Mononuclear cell (primary cell): Measurements from ENCODE around the gene KCNJ11. TPM values are rescaled to one million over a fixed set of nuclear protein-coding genes. Genes with fewer than 3 reads are reported as not detected.

ENCODE experiments used
- H3K27me3 ChIP-seq: 2 replicates; pipeline ENCODE4 v1.6.0; 2011; ENCODE audit warnings: low read length, control low read depth; ENCODE audit not compliant: insufficient read depth
- H3K4me1 ChIP-seq: 2 replicates; pipeline ENCODE4 v1.5.1; 2011; ENCODE audit warnings: mild to moderate bottlenecking, low read length, control low read depth; ENCODE audit not compliant: insufficient read depth
- H3K4me3 ChIP-seq: 2 replicates; pipeline ENCODE4 v1.5.1; 2011; ENCODE audit warnings: mild to moderate bottlenecking, low read length, moderate library complexity
- H3K9me3 ChIP-seq: 2 replicates; pipeline ENCODE4 v1.5.1; 2011; ENCODE audit warnings: low read depth, mild to moderate bottlenecking, control low read depth, low read length
- total RNA-seq: library from RNA; depleted of rRNA; stranded (reverse); fragments of >200 nt; gene quantifications from one replicate; pipeline ENCODE4 v1.2.3, GENCODE V29; 2012

The KCNJ11 gene
- total RNA-seq, 1 donor = 0.10 TPM

DNA sequence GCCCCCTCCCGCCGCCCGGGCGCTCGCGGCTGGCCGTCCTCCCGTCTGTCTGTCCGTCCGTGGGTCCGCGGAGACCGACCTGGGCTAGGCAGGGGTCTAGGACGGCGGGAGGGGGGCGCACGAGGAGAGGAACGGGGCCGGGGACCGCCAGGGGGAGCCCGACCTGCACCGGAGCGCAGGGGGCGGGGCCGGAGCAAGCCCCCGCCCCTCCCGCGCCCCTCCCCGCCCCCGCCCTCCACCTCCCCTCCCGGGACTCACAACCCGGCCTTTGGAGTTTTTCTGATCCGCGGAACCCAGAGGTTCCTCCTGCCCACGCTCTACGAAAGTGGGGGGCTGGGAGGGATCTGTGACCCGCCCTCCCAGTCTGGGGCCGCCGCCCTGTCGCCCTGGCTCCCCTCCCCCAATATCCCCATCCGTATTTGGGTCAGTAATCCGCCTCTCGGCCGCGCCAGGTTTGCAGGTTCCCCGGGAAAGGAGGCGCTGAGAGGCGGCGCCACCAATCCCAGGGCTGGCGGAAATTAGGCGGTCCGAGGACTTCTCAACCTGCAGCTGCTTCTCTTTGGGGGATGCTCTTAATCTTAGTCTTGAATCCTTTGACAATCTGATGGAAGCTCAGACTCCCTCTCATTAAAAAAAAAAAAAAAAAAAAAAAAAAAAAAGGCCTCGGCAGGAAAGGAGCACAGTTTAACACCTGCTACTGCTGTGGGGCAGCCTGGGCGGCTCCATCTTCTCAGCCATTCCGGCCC lies 925 bp upstream of the KCNJ11 start:
- H3K4me3 ChIP-seq = peak overlapping the region; percentile 31
- H3K4me1 ChIP-seq = peaks cover 6% of the 10 kb centered on the region
- no peaks in the 10 kb centered on the region for H3K9me3 ChIP-seq
- peaks cover 2% of the 10 kb centered on the region for H3K27me3 ChIP-seq

- Histone ChIP-seq H3K4me3 (no peak overlapping the region), H3K4me1 (peaks cover 6% of the 10 kb centered on the region), H3K27me3 (peaks cover 2% of the 10 kb centered on the region), H3K9me3 (no peaks in the 10 kb centered on the region)
Measured at GRCh38 chr11:17387811-17388210, 648 bp downstream of the KCNJ11 start.

DNA sequence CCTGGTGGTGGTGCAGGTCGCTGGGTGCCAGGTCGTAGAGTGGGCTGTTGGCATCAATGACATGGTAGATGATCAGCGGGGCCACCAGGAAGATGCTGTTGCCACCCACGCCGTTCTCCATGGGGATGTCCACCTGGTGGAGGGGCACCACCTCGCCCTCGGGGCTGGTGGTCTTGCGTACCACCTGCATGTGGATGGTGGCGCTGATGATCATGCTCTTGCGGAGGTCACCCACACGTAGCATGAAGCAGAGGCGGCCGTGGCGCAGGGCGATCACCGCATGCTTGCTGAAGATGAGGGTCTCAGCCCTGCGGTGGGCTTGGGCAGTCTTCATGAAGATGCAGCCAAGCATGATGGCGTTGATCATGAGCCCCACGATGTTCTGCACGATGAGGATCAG lies 1.2 kb downstream of the KCNJ11 start:
- H3K27me3 ChIP-seq = peaks cover 2% of the 10 kb centered on the region
- no peak overlapping the region for H3K4me3 ChIP-seq
- peaks cover 6% of the 10 kb centered on the region for H3K4me1 ChIP-seq
- no peaks in the 10 kb centered on the region for H3K9me3 ChIP-seq

DNA sequence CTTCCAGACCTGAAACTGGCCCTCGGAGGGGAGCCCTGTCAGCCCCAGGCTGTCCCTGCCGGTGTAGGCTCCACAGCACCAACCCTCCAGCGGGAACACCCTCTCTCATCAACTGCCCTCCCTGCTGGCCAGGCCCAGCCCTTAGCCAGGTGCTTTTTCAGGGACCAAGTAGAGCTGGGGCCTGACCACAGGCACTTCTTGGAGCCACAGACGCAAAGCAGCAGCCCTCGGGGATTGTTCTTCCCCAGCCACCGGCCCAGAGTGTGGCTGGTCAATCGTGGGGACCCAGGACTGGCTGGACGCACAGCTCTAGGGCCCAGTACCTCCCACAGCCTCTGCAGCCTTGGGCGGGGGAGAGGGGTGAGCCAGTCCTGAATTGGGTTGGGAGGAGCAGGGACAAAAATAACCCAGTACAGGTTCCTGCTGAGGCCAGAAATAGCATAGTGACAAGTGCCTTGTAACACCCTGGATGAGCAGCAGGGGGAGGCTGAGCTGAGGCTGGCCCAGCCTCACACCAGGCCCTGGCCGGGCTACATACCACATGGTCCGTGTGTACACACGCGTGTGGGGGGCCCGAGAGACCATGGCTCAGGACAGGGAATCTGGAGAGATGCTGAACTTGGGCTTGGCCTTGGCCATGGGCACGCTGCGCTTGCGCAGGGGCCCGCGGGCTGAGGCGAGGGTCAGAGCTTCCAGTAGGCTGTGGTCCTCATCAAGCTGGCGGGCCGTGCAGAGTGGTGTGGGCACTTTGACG lies 2.0 kb downstream of the KCNJ11 start:
- no peak overlapping the region for H3K4me3 ChIP-seq
- H3K4me1 ChIP-seq = peaks cover 6% of the 10 kb centered on the region
- no peaks in the 10 kb centered on the region for H3K9me3 ChIP-seq
- peaks cover 2% of the 10 kb centered on the region for H3K27me3 ChIP-seq

DNA sequence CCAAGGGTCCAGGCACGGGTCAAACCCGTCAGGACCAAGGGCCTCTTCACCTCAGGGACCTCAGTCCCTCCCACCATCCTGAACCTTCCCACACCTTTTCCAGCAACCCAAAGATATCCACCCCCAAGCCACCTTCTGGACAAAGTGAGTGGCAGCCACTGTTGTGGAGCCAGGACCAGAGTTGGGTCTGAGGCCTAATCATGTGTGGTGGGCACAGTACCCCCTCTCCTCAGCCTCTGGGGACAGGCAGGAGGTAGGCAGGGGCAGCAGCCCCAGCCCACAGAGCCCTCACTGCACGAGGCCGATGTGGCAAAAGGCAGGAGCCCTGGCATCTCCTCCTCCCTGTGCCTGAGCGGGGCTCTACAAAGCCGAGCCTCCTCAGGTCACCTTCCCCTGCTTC lies 2.5 kb downstream of the KCNJ11 start:
- H3K4me3 ChIP-seq = no peak overlapping the region
- H3K27me3 ChIP-seq = peaks cover 2% of the 10 kb centered on the region
- H3K9me3 ChIP-seq = no peaks in the 10 kb centered on the region
- H3K4me1 ChIP-seq = peaks cover 6% of the 10 kb centered on the region

- H3K27me3 ChIP-seq = peaks cover 2% of the 10 kb centered on the region
- peaks cover 6% of the 10 kb centered on the region for H3K4me1 ChIP-seq
- H3K4me3 ChIP-seq = no peak overlapping the region
- no peaks in the 10 kb centered on the region for H3K9me3 ChIP-seq
Measured at GRCh38 chr11:17385492-17385891, 3.0 kb downstream of the KCNJ11 start.

DNA sequence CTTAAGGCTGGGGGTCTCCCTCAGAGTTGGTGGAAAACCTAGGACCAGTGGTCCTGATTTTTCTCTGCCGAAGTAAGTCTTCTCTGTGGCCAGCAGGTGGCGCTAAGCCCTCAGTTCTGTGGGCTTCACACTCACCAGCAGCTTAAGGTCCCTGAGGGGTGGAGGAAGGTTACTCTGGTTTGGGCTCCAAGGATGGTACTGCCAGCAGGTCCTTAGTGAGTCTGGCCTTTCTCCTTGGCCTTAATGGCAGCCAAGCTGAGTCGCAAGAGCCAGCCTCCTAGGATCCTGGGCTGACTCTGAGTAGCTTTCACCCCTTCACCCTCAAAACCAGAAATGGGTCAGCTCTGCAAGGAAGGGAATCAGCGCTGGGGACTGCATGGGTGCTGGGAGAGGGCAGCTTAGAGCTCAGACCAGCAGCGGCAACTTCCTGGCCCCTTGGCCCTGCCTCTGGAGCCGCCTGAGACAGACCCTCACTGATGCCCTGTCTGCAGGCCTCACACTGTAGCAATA lies 4.4 kb downstream of the KCNJ11 start:
- H3K4me3 ChIP-seq = no peak overlapping the region
- H3K27me3 ChIP-seq = no peaks in the 10 kb centered on the region
- no peaks in the 10 kb centered on the region for H3K9me3 ChIP-seq
- no peaks in the 10 kb centered on the region for H3K4me1 ChIP-seq

GRCh38 chr11:17383461-17383860 lies 5.0 kb downstream of the KCNJ11 start:
- Histone ChIP-seq H3K9me3 (no peaks in the 10 kb centered on the region), H3K27me3 (no peaks in the 10 kb centered on the region), H3K4me1 (no peaks in the 10 kb centered on the region), H3K4me3 (no peak overlapping the region)

GRCh38 chr11:17382046-17382728 lies 6.3 kb downstream of the KCNJ11 start:
- no peaks in the 10 kb centered on the region for H3K9me3 ChIP-seq
- no peaks in the 10 kb centered on the region for H3K27me3 ChIP-seq
- no peak overlapping the region for H3K4me3 ChIP-seq
- H3K4me1 ChIP-seq = no peaks in the 10 kb centered on the region

GRCh38 chr11:17381156-17381555 lies 7.3 kb downstream of the KCNJ11 start:
- Histone ChIP-seq H3K9me3 (no peaks in the 10 kb centered on the region), H3K4me1 (no peaks in the 10 kb centered on the region), H3K27me3 (no peaks in the 10 kb centered on the region), H3K4me3 (no peak overlapping the region)

DNA sequence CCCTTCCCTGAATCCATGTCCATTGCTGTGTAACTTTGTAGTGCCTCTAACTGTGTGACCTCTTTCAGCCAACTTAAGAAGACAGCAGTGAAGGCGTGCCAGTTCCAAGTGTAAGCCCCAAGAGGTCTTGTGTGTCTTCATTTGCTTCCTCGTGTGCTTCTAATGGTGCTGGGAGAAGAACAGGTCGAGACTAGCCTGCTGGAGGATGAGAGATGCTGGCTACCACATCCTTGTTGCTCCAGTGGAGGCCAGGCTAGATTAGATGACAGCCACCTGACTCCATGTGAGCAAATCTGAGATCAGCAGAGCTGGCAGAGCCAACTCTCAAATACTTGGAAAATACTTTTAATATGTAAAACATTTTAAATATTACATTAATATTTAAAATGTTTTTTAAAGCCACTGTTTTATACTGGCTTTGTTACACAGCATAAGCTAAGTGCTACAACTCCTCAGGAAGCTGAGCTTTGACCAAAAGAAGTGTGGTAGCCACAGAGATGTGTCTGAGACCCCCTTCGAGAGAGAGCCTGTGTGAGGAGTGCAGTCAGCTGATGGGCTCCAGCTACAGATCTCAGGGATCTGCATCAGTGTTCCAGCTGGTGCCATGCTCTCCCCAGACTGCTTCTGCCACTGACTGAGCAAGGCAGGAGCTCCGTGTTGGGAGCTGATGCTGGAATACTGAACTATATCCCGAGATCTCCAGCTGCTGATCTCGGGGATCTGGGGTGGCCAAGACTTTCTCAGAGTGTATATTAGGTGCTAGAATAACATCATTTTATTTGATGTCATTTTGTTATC lies 8.9 kb downstream of the KCNJ11 start:
- Histone ChIP-seq H3K9me3 (no peaks in the 10 kb centered on the region), H3K27me3 (no peaks in the 10 kb centered on the region), H3K4me3 (no peak overlapping the region), H3K4me1 (no peaks in the 10 kb centered on the region)

DNA sequence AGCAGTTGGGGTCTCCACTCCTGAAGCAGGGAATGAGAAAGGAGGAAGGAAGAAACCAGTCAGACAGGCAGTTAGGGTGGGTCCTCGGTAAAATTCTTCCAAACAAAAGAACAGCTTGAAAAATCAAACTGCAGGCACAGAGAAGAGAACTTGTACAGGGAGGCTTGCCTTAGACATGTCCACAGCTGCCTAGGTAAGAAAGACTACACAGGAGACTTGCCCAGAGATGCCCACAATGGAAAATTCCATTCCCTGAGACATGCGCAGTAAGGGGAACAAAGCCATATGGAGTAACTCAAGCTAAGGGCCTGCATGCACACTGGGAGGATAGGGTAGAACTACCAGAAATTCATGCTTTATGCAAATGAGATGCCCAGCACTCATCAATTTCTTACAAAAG lies 9.8 kb downstream of the KCNJ11 start:
- Histone ChIP-seq H3K4me3 (no peak overlapping the region), H3K27me3 (no peaks in the 10 kb centered on the region), H3K9me3 (no peaks in the 10 kb centered on the region), H3K4me1 (no peaks in the 10 kb centered on the region)

GRCh38 chr11:17376493-17376892 lies 12.0 kb downstream of the KCNJ11 start:
- no peaks in the 10 kb centered on the region for H3K4me1 ChIP-seq
- H3K4me3 ChIP-seq = no peak overlapping the region
- H3K27me3 ChIP-seq = no peaks in the 10 kb centered on the region
- H3K9me3 ChIP-seq = peaks cover 15% of the 10 kb centered on the region

GRCh38 chr11:17375547-17375946 lies 12.9 kb downstream of the KCNJ11 start:
- Histone ChIP-seq H3K4me3 (no peak overlapping the region), H3K4me1 (no peaks in the 10 kb centered on the region), H3K27me3 (no peaks in the 10 kb centered on the region), H3K9me3 (peaks cover 25% of the 10 kb centered on the region)
